Fibroblast of peridontal ligament (primary cell): ENCODE measurements around the gene PTPRN2.

Experiments
- DNase-seq: peaks from one replicate; pipeline ENCODE4 v3.0.0-alpha.2; 2010; ENCODE audit errors: extremely low read depth

PTPRN2 gene

GRCh38 chr7:158401295-158401694 is 186.3 kb downstream of the PTPRN2 start:
- DNase-seq, result no peak

DNA sequence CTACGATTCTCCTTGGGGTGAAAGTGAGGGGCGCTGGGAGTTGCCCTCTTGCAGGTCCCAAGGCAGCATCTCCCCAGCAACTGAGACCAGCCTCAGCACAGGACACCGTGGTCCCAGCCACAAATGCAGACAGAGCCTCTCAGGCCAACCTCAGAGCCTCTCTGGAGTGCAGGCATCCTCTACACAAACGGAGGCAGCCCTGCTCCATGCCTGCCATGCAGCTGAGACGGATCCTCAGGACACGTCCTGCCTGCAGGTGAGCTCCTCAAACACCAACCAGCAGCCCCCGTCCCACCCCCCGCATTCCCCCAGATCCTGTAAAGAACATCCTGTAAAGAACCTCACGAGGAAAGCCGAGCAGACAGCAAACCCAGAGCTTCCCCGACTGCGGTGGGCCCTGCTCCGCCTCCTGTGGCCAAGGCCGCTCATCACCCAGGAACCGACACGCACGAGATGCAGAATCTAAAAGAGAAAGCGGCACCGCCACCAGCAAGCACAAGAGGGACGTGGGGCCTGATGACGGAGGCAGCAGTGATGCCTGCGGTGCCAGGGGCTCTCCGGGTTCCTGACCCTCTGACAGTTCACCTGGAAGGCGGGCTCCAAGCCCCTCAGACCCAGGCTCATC is 186.9 kb downstream of the PTPRN2 start:
- no peak for DNase-seq

GRCh38 chr7:158399762-158400161 is 187.9 kb downstream of the PTPRN2 start:
- no peak for DNase-seq

DNA sequence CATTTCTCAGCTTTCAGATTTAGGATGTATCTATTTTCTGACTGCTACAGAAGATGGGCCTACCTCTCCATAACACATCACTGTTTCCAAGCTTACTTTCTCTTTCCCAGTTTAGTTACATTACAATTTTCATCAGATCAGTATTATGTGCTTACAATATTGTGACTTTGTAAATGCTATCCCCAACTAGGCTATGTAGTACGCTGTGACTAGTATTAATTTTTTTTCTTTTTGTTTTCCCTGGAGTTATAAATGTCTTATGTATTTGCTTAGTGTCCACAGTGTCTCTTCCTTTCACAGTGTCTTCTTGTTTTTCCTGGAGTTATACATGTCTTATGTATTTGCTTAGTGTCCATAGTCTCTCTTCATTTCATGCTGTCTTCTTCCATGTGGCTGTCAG is 188.9 kb downstream of the PTPRN2 start:
- DNase-seq, result no peak

- no peak for DNase-seq
Observed at GRCh38 chr7:158397885-158398284, 189.7 kb downstream of the PTPRN2 start.

DNA sequence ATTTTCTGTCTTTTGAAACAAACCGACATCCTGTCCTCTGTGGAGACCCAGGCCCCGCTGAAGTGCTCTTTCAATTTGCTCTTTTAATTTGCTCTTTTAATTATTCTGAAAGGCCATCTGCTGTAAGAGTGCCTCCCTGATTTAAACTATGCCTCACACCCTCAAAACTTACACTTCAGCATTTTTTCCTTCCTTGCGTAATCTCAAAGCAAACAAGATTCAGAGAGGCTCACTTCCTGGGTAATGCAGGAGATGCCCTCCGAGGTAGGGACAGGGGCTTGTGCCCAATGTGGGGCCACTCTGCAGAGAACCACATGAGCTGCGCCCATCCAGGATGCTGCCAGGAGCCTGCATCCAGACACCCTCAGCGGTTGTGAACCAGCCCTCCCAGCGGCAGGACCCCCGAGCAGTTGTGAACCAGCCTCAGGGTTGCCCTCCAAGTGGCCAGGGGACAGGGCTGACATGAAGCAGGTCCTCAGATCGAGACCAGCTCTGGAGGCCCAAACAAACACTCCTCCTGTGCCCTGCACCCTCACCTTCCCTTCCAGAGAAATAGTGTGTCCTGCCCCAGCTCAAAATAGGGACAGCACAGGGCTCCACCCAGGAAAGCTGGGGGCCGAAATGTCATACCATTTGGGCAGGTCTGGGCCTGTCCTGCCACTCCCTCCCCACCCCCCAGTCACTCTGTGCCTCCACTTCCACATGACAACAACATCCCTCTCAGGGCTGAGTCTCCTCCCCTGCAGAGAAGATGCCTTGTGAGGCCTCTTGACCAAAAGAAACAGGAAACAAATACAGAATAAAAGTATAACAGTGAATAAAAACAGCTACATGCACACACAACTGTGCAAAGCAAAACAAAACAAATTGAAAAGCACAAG is 190.4 kb downstream of the PTPRN2 start:
- DNase-seq, result no peak

- no peak for DNase-seq
Observed at GRCh38 chr7:158396301-158396905, 191.2 kb downstream of the PTPRN2 start.

- DNase-seq, result no peak
Observed at GRCh38 chr7:158395780-158396278, 191.8 kb downstream of the PTPRN2 start.

GRCh38 chr7:158395349-158395748 is 192.3 kb downstream of the PTPRN2 start:
- no peak for DNase-seq

GRCh38 chr7:158394936-158395335 is 192.7 kb downstream of the PTPRN2 start:
- no peak for DNase-seq

- no peak for DNase-seq
Observed at GRCh38 chr7:158393926-158394625, 193.5 kb downstream of the PTPRN2 start.

DNA sequence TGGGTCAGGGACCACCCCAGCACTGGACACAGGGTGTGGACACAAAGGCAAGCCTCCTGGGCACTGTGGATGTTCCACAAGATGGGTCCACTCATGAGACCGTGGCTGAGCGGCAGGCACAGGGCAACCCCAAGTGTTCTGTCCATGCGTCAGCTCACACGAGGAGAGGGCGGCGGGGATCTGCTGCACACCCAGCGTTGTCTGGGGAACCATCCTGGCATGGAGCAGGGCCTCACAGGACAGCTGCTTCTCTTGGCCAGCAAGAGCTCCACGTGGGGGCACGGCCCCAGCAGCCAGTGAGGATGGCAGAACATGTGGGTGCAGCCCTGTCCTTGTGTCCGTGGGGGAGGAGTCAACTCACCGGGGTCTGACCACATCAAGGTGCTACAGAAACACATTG is 195.4 kb downstream of the PTPRN2 start:
- DNase-seq, result no peak

GRCh38 chr7:158391541-158391940 is 196.1 kb downstream of the PTPRN2 start:
- DNase-seq, result no peak

- DNase-seq, result no peak
Observed at GRCh38 chr7:158391141-158391540, 196.5 kb downstream of the PTPRN2 start.

- no peak for DNase-seq
Observed at GRCh38 chr7:158390460-158390859, 197.2 kb downstream of the PTPRN2 start.

GRCh38 chr7:158389514-158390425 is 197.9 kb downstream of the PTPRN2 start:
- no peak for DNase-seq

- DNase-seq, result no peak
Observed at GRCh38 chr7:158388928-158389327, 198.7 kb downstream of the PTPRN2 start.

GRCh38 chr7:158388072-158388471 is 199.6 kb downstream of the PTPRN2 start:
- DNase-seq, result no peak

GRCh38 chr7:158387546-158387891 is 200.1 kb downstream of the PTPRN2 start:
- DNase-seq, result no peak

- no peak for DNase-seq
Observed at GRCh38 chr7:158386866-158387545, 200.6 kb downstream of the PTPRN2 start.

GRCh38 chr7:158386355-158386618 is 201.3 kb downstream of the PTPRN2 start:
- no peak for DNase-seq
